ENCODE measurements around the gene GPR32.

- TF ChIP-seq CTCF (IDR thresholded peaks at IDR 0.05) (no peak), POLR2A (IDR thresholded peaks at IDR 0.05) (no peak)
These were observed 20.8 kb upstream of the GPR32 start for GRCh38 chr19:50749490-50749889.

All from Peyer's patch (tissue), 4 donors.